AG08395 (cell line): Measurements from ENCODE around the gene TFDP1.
"Not testable (repeated sequence)": the region's sequence is repeated elsewhere in the genome, so short reads cannot be mapped to it uniquely, and the experiment has no call there.

Experiments used
- DNase-seq: peaks from one replicate; pipeline ENCODE4 v3.0.0; 2012; ENCODE audit warnings: mixed read lengths, low spot score

The TFDP1 gene

GRCh38 chr13:113617961-113618360 is 33.4 kb downstream of the TFDP1 start:
- no peak for DNase-seq

DNA sequence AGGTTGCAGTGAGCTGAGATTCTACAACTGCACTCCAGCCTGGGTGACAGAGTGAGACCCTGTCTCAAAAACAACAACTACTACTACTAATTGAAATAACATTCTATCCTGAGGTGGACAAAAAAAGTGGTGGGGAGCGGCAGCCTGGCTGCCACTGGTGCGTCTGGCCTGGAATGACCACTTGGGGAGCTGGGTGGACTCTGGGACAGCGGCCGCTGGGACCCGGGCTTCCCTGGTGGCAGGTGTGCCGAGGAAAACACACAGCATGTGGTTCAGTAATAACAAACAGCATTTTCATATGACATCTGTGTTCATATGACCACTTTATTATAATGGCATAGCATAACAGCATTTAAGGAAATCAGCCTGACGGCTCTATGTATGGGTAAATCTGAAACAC is 33.9 kb downstream of the TFDP1 start:
- no peak for DNase-seq

DNA sequence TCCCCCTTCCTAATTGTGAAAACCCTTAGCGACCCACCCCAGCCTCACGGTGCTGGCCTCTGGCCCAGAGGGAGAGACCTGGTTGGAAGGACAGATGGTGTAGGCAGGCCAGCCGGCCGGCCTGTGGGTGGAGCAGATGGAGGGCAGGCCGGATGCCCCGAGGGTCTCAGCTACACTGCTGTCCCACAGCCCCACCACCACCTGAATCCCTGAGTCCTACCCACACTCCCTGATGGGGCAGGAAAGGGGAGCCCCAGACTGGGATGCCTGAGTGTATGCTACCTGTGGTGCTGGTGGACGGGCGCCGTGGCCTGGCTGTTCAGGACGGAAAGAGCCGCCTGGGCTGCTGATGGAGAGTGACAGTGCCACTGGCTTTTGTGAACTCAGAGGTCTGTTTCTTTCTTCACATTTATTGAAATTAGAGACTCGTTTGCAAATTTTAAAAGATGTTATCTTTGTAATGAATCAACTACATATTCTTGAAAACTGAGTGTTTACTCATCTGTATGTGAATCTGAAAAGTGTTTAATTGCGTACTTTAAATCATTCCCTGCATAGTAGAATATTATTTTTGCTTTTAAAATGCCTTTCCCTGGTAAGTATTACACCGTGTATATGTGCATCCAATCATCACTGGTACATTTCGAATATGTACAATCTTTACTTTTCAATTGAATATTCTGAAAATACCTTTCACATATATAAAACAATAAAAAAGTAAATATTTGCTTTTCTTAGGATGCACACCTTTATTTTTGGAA is 35.7 kb downstream of the TFDP1 start:
- no peak for DNase-seq

DNA sequence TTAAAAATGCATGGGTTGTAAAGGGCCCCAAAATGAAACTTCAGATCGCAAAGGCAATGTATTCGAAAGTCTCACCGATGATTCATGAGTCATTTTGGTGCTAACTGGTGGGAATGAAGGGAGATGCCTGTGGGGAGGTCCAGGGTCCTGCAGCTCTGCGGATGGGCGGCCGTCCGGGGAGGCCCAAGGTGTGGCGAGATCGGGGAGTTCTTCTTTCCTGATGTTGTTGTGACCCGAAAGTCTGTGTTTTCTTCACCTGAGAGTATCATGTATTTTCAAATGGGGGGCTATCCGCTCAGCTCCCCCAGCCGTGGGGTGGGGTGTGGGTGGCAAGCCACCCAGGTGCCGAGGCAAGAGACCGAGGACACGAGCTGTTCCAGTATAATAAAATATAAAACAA is 36.5 kb downstream of the TFDP1 start:
- DNase-seq, result no peak

GRCh38 chr13:113621498-113621897 is 36.9 kb downstream of the TFDP1 start:
- DNase-seq, result not testable (repeated sequence)

DNA sequence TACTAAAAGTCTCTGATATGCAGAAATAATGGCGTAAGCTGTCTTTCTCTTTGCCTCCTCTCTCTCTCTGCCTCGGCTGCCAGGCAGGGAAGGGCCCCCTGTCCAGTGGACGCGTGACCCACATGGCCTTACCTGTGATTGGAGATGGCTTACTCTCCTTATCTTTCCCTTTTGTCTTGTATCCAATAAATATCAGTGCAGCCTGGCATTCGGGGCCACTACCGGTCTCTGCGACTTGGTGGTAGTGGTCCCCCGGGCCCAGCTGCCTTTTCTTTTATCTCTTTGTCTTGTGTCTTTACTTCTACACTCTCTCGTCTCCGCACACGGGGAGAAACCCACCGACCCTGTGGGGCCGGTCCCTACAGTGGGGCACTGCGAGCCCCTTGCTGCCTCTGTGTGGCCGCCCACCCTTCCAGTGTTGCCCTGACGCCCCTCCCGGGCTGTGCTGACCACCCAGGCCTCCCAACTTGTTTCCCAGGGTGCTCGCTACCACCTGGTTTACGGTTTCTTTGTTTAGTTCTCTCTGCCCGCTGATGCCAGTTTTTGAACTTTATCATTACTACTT is 37.5 kb downstream of the TFDP1 start:
- not testable (repeated sequence) for DNase-seq

DNA sequence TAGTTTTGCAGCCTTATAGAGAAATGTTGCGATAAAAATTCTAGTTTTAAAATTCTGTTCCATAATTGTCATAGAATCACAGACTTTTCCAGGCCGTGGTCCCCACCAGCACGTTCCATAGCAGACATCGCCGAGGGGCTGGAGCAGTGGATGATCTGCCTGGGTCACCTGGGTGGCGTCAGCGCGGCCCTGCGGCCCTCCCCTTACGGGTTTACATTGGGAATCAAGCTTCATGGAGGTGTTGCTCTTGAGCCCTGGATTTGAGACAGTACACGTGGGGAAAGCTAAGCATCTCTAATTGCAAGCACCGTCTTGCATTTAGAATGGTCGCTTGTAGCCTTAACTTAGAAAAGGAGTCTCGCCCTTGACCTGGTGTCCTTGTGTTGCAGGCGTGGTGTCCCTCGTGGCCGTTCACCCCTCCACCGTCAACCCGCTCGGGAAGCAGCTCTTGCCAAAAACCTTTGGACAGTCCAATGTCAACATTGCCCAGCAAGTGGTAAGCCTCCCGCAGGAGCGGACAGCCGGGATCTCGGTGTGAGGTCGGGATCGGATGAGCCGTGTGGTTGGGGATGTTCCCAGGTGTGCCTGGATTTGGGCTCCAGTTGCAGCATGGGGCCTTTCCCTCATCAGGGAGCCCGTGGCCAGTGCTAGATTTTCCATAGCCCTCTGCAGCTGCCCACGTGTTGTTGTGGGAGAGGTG is 38.4 kb downstream of the TFDP1 start:
- no peak for DNase-seq

GRCh38 chr13:113623491-113624234 is 39.1 kb downstream of the TFDP1 start:
- DNase-seq, result peak; percentile 41

- DNase-seq, result no peak
Observed at GRCh38 chr13:113624235-113624587, 39.7 kb downstream of the TFDP1 start.

- not testable (repeated sequence) for DNase-seq
Observed at GRCh38 chr13:113624640-113625304, 40.2 kb downstream of the TFDP1 start.

- DNase-seq, result peak; percentile 52
Observed at GRCh38 chr13:113625965-113626721, 41.6 kb downstream of the TFDP1 start.

DNA sequence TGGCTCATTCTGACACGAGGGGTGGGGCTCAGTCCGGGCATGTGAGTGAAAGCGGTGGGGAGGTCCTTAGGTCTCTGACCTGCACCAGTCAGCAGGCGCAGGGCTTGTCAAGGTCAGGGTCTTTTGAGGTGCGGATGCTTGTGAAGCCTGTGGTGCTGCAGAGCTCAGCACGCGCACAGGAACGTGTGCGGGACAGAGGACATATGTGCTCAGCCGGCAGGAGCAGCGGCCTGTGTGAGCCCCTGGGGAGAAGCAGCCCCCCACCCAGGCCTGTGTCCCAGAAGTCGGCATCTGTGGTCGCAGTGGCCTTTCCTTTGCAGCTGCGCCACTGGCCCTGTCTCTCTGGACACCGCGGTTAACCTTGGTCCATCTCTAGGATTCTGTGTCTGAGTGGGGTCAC is 42.6 kb downstream of the TFDP1 start:
- DNase-seq, result no peak

- DNase-seq, result no peak
Observed at GRCh38 chr13:113628291-113629270, 44.0 kb downstream of the TFDP1 start.

GRCh38 chr13:113629866-113630265 is 45.3 kb downstream of the TFDP1 start:
- DNase-seq, result no peak

DNA sequence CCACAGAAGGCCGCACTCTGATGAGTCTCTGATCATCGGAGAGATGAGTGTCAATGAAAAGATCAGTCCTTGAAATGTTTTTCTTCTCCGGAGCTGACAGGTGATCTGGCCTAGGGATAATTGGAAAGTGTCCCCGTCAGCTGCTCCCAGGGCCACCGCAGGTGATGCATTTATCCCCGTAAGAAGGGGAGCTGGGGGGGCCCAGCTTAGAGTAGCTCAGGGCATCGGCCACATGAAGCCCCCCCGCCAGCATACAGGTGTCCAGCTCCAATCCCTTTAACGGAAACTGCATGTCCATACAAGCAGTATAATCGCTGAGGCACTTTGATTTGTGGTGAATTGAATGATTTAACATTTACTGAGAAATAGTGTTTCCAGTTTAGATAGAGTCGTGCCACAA is 45.7 kb downstream of the TFDP1 start:
- no peak for DNase-seq

GRCh38 chr13:113630804-113631203 is 46.3 kb downstream of the TFDP1 start:
- DNase-seq, result no peak

DNA sequence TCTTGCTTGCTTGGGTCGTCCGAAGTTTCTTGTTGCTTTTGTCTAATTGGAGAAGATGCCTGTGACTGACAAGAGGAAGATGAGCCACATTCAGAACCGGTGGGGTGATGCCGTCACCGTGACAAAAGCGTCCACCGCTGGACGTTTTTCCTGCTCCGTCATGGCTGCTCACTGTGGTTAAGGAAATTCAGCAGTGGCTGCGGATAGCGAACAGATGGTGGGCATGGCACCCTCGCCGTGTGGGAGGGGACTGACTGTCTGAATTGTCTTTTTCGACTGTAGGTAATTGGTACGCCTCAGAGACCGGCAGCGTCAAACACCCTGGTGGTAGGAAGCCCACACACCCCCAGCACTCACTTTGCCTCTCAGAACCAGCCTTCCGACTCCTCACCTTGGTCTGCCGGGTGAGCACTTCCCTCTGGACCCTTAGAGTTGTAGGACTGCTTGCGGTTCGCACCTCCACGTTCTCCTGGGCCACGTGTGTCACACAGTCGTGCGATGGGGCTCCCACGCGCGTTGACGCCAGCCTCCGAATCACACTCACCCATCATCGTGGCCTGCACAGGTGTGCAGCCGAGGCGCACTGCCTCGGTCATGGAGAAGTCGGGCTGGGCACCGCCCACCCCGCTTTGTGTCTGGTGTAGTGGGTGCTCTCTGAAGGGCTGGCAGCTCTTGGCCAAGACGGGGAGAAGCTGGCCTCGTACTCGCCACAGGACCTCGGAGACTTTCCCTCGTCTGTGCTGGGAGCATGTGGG is 47.0 kb downstream of the TFDP1 start:
- DNase-seq, result no peak

- no peak for DNase-seq
Observed at GRCh38 chr13:113632706-113633484, 48.3 kb downstream of the TFDP1 start.

DNA sequence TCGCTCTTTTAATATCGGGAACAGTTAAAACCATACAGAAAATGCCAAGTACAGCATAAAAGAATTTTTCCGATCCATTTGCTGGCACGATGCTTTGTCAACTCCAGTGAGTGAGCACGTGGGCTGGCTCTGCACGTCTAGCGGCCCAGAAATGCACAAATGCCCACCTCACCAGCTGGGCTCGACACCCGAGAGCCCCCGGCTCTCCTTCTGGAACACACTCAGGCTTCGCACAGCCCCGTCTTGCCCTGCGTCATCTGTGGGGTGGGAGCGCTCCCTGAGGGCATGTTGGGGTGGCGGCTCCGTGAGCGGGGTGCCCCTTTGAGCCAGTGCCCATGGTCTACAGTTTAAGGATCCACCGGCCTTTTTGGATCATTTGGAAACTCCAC is 48.9 kb downstream of the TFDP1 start:
- no peak for DNase-seq
